Measurements from ENCODE around the gene IGF1R.
"Not testable (repeated sequence)": the region's sequence is repeated elsewhere in the genome, so short reads cannot be mapped to it uniquely, and the experiment has no call there.

IGF1R gene

DNA sequence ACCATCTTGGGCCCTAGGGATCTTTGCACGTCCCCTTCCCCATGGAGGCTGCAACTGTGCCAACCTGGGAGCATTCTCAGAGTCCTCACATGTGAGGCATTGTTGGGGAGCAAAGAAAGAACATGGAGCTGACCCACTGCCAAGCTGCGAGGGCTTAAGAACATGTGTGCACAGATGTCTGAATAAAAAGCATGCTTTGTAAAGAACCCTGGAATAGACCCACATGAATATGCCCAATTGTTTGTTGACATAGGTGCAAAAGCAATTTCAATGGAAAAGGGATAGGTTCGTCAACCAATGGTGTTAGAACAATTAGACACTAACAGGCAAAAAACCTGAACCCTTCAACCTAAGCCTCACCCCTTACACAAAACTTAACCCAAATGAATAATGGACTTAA lies 349.9 kb downstream of the IGF1R start:
- DNase-seq (ENCODE audit: low spot score), result no peak

- DNase-seq (ENCODE audit: low spot score), result no peak
Observed at GRCh38 chr15:98999233-98999632, 350.9 kb downstream of the IGF1R start.

DNA sequence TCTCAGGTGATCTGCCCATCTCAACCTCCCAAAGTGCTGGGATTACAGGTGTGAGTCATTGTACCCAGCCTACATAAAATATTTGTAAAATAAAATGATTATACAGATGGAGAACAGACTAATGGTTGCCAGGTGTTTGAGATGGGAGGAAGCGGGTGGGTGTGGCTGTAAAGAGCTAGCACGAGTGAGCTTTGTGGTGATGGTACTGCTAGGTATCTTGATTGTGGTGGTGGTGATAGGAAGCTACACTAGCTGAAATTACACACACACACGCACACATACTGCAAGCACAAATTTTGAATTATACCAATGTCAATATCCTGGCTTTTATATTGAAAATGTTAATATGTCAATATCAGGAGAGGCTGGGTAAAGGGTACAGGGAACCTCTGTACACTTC lies 353.9 kb downstream of the IGF1R start:
- no peak for DNase-seq (ENCODE audit: low spot score)

DNA sequence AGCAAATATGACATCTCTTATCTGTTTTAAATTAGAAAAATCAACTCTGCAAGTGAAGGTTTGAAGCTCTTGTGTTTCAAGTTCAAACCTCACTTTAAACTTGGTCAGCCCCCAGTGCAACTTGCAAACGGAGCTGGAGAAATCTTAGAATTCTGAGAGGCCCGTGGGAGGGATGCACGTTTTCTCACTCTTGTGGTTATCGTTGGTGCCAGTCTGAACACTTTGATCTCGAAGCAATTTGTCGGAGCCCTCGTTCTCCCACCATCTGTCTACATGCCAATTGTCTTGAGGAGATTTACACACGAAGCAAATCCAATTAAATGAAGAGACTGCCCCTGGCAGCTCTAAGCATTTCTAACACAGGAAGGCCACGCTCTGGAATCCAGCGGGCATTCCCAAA lies 355.0 kb downstream of the IGF1R start:
- not testable (repeated sequence) for DNase-seq (ENCODE audit: low spot score)

DNA sequence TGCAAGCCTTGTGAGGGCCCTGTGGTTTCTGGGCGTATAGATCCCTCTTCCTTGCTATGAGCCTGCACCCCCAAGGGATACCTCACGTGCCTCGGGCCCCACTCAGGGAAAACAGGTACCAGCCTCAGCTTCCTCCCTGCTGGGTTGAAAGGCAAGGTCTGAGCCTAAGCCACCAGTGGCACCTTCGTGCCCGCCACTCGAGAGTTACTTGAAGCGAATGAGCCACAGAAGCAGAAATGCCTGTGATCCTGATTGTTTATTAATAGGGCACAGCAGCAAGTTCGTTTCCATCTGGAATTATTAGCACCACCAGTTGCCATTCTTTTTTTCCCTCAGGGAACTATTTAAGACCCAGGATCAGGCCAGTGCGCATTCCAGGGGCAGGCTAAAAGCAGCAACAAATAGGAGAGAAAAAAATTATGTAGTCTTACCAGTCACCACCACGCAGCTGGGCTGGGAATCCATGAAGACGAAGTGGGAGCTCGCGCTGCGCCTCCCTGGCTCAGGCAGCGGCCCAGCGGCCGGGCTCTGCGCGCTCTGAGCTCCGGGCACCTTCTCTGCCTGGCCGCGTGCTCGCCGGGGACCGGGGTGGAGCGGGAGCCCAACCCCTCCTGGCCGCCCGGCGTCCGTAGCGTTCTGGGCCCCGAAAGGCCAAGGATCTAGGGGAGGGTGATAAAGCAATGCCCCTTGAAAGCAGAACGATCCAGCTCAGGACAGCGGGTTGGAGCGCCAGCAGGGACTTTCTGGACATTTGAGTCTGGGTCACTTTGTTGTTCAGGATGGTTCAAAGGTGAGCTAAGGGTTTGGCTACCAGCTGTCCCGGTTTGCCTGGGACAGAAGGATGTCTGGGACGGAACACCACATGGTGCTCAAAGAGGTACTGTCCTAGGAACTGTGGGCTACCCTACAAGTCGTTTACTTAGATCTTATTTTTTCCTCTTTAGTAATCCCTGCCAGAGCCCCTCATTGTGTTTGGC lies 356.9 kb downstream of the IGF1R start:
- DNase-seq (ENCODE audit: low spot score), result not testable (repeated sequence)

- DNase-seq (ENCODE audit: low spot score), result no peak
Observed at GRCh38 chr15:99006146-99006545, 357.8 kb downstream of the IGF1R start.

GRCh38 chr15:99006904-99007495 lies 358.7 kb downstream of the IGF1R start:
- DNase-seq (ENCODE audit: low spot score), result no peak

GRCh38 chr15:99009741-99010330 lies 361.5 kb downstream of the IGF1R start:
- DNase-seq (ENCODE audit: low spot score), result no peak

GRCh38 chr15:99010768-99011167 lies 362.4 kb downstream of the IGF1R start:
- DNase-seq (ENCODE audit: low spot score), result no peak
